Prostate gland (tissue), 2 donors: Measurements from ENCODE around the gene NAPEPLD.

Source experiments
- POLR2AphosphoS5 ChIP-seq: sonication (generic); formaldehyde crosslinking; IDR thresholded peaks from one replicate; pipeline ENCODE4 v1.6.1; 2017; ENCODE audit warnings: antibody characterized with exemption
- TF ChIP-seq, protein P1 (sequence below), 4 experiments: fragments of 200-600 bp in 2 of 4; fragments of 450-650 bp in 2 of 4; sonication (generic) in 2 of 4; IDR thresholded peaks; 1 replicate in 3 of 4; 2 replicates in 1 of 4; pipeline ENCODE4 v1.5.1; 2016 to 2019; ENCODE audit warnings: antibody characterized with exemption in 4 of 4, mild to moderate bottlenecking in 2 of 4, moderate library complexity in 2 of 4

DNA sequence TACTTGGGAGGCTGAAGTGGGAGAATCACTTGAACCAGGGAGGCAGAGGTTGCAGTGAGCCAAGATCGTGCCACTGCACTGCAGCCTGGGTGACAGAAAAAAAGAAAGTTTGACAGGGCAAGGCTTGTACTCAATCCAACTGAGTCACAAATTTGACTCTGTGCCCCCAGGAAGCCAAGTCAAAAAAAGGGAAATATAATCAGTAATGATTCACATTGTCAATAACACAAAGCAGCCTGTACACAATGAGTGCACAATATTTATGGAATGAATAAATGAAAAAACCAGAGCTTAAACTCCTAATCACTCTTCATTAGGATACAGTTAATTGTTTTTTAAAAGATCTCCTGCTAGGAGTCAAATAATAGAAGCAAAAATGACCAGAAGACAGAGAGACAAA lies 6.4 kb downstream of the NAPEPLD start:
- no peak for TF ChIP-seq POLR2AphosphoS5
- TF ChIP-seq, protein P1, sequence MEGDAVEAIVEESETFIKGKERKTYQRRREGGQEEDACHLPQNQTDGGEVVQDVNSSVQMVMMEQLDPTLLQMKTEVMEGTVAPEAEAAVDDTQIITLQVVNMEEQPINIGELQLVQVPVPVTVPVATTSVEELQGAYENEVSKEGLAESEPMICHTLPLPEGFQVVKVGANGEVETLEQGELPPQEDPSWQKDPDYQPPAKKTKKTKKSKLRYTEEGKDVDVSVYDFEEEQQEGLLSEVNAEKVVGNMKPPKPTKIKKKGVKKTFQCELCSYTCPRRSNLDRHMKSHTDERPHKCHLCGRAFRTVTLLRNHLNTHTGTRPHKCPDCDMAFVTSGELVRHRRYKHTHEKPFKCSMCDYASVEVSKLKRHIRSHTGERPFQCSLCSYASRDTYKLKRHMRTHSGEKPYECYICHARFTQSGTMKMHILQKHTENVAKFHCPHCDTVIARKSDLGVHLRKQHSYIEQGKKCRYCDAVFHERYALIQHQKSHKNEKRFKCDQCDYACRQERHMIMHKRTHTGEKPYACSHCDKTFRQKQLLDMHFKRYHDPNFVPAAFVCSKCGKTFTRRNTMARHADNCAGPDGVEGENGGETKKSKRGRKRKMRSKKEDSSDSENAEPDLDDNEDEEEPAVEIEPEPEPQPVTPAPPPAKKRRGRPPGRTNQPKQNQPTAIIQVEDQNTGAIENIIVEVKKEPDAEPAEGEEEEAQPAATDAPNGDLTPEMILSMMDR (IDR thresholded peaks at IDR 0.05) = no peak
